Measurements from ENCODE around the gene SURF4. TPM values are rescaled to one million over a fixed set of nuclear protein-coding genes. Genes with fewer than 3 reads are reported as not detected.
A peak's percentile ranks its signal among the peaks of the same experiment; 100 is the strongest.

SURF4 gene
- total RNA-seq, 1 experiment from 2014 or later, result 171 TPM

DNA sequence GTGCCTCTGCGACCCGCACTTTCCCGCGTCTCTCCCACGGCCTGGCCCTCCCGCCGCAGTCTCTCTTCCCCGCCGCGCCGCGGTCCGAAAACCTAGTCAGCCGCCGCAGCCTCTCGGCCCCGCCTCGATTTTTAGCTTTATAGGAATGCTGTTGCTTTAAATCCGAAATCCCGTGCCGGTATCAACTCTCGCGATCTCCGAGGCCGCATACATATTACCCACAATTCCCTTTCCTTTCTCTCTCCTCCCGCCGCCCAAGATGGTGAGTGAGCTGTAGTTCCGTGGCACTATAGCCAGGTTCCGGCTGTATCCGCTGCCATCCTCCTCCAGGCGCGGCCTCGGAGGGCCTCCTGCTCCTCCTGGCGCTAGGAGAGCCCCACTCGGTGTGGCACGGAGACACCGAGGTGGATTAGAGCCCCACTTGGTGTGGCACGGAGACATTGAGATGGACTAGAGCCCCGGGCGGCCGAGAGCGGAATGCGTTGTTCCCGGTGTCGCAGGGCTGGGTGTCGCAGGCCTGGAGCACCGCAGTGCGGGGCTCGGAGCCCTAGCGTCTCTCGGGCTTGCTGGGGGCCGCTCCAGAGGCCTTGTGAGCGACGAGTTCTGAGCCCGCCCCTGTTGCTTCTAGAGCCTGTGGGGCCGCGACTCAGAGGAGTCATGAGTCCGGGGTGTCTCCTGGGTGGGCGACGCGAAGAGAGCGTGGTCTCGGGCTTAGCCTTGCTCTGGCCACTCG, 27.7 kb downstream of the SURF4 start, which contains the start of the genes MED22 and RPL7A:
Gene MED22 (minus strand): TSS at position 147 of the 733 bp plus-strand sequence. CDS start 1,469 bp downstream, outside the sequence.
Gene RPL7A (plus strand): TSS at position 234 of the 733 bp plus-strand sequence. CDS start 26 bp downstream, at position 260.
- Mint-ChIP-seq H3K4me1 (peaks cover 26% of the 10 kb centered on the region), H3K27me3 (ENCODE audit: low read depth) (no peaks in the 10 kb centered on the region; the same call in 1 of the 2 replicates), H3K36me3 (peaks cover 73% of the 10 kb centered on the region), H3K4me3 (peak within 1 kb of the TSS; percentile 99), H3K27ac (peak within 1 kb of the TSS; percentile 96), H3K9me3 (no peaks in the 10 kb centered on the region)
- peak; percentile 45 for ATAC-seq
- DNase-seq (ENCODE audit: low spot score), result peak; percentile 91
- ChIA-PET CTCF (interaction anchor here (1.0 to 2.3 kb wide), 6 partner anchors 9 to 162 kb away, joined by 3 to 8 read pairs (median 4); partner anchors contain the start of genes SURF1 and SURF2), POLR2A (interaction anchor here (0.6 to 2.0 kb wide), 8 partner anchors 9 to 131 kb away, joined by 3 to 10 read pairs (median 3); partner anchors contain the start of genes CACFD1, REXO4, SLC2A6 and SURF1)
- TF ChIP-seq GTF2I (CRISPR knock-in tag; conservative IDR thresholded peaks at IDR 0.05) (no peak), ZBTB21 (CRISPR knock-in tag; IDR thresholded peaks at IDR 0.05; ENCODE audit: borderline replicate concordance) (no peak), MYBL2 (CRISPR knock-in tag; IDR thresholded peaks at IDR 0.05) (peak; percentile 16), ATF1 (CRISPR knock-in tag; IDR thresholded peaks at IDR 0.05) (0 out of 2 replicates have a peak, but pooled peaks have one; percentile 45), RELA (CRISPR knock-in tag; IDR thresholded peaks at IDR 0.05; ENCODE audit: borderline replicate concordance) (no peak), NFYB (CRISPR knock-in tag; conservative IDR thresholded peaks at IDR 0.05; ENCODE audit: low read depth) (no peak), TEAD1 (CRISPR knock-in tag; IDR thresholded peaks at IDR 0.05) (peak; percentile 75; the same call in 1 of the 2 replicates), ZNF423 (CRISPR knock-in tag; IDR thresholded peaks at IDR 0.05) (no peak), SMAD3 (CRISPR knock-in tag; IDR thresholded peaks at IDR 0.05; ENCODE audit: borderline replicate concordance) (no peak), ZNF138 (CRISPR knock-in tag; conservative IDR thresholded peaks at IDR 0.05) (no peak), ZNF121 (CRISPR knock-in tag; IDR thresholded peaks at IDR 0.05) (no peak), FOXP1 (CRISPR knock-in tag; IDR thresholded peaks at IDR 0.05; ENCODE audit: borderline replicate concordance) (peak; percentile 58), FOXJ3 (CRISPR knock-in tag; IDR thresholded peaks at IDR 0.05; ENCODE audit: borderline replicate concordance) (no peak), GABPB1 (CRISPR knock-in tag; IDR thresholded peaks at IDR 0.05) (0 out of 2 replicates have a peak, but pooled peaks have one; percentile 64), JUN (CRISPR knock-in tag; IDR thresholded peaks at IDR 0.05) (peak; percentile 73; the same call in 1 of the 2 replicates), ZNF671 (CRISPR knock-in tag; IDR thresholded peaks at IDR 0.05) (peak; percentile 71; the same call in 1 of the 2 replicates), ZNF219 (CRISPR knock-in tag; IDR thresholded peaks at IDR 0.05; ENCODE audit: borderline replicate concordance) (no peak), ETV6 (CRISPR knock-in tag; IDR thresholded peaks at IDR 0.05) (peak; percentile 56; the same call in 1 of the 2 replicates), JAZF1 (CRISPR knock-in tag; IDR thresholded peaks at IDR 0.05) (no peak), ZNF232 (CRISPR knock-in tag; IDR thresholded peaks at IDR 0.05) (peak; percentile 28; the same call in 1 of the 2 replicates)
- TF ChIP-seq, protein P1, sequence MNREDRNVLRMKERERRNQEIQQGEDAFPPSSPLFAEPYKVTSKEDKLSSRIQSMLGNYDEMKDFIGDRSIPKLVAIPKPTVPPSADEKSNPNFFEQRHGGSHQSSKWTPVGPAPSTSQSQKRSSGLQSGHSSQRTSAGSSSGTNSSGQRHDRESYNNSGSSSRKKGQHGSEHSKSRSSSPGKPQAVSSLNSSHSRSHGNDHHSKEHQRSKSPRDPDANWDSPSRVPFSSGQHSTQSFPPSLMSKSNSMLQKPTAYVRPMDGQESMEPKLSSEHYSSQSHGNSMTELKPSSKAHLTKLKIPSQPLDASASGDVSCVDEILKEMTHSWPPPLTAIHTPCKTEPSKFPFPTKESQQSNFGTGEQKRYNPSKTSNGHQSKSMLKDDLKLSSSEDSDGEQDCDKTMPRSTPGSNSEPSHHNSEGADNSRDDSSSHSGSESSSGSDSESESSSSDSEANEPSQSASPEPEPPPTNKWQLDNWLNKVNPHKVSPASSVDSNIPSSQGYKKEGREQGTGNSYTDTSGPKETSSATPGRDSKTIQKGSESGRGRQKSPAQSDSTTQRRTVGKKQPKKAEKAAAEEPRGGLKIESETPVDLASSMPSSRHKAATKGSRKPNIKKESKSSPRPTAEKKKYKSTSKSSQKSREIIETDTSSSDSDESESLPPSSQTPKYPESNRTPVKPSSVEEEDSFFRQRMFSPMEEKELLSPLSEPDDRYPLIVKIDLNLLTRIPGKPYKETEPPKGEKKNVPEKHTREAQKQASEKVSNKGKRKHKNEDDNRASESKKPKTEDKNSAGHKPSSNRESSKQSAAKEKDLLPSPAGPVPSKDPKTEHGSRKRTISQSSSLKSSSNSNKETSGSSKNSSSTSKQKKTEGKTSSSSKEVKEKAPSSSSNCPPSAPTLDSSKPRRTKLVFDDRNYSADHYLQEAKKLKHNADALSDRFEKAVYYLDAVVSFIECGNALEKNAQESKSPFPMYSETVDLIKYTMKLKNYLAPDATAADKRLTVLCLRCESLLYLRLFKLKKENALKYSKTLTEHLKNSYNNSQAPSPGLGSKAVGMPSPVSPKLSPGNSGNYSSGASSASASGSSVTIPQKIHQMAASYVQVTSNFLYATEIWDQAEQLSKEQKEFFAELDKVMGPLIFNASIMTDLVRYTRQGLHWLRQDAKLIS (CRISPR knock-in tag; IDR thresholded peaks at IDR 0.05; ENCODE audit: borderline replicate concordance), result 0 out of 2 replicates have a peak, but pooled peaks have one; percentile 84
- TF ChIP-seq, protein P2, sequence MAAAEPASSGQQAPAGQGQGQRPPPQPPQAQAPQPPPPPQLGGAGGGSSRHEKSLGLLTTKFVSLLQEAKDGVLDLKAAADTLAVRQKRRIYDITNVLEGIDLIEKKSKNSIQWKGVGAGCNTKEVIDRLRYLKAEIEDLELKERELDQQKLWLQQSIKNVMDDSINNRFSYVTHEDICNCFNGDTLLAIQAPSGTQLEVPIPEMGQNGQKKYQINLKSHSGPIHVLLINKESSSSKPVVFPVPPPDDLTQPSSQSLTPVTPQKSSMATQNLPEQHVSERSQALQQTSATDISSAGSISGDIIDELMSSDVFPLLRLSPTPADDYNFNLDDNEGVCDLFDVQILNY (CRISPR knock-in tag; IDR thresholded peaks at IDR 0.05), result peak; percentile 77; the same call in 1 of the 2 replicates
- TF ChIP-seq, protein P3, sequence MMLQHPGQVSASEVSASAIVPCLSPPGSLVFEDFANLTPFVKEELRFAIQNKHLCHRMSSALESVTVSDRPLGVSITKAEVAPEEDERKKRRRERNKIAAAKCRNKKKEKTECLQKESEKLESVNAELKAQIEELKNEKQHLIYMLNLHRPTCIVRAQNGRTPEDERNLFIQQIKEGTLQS (CRISPR knock-in tag; conservative IDR thresholded peaks at IDR 0.05), result no peak
- TF ChIP-seq, protein P4, sequence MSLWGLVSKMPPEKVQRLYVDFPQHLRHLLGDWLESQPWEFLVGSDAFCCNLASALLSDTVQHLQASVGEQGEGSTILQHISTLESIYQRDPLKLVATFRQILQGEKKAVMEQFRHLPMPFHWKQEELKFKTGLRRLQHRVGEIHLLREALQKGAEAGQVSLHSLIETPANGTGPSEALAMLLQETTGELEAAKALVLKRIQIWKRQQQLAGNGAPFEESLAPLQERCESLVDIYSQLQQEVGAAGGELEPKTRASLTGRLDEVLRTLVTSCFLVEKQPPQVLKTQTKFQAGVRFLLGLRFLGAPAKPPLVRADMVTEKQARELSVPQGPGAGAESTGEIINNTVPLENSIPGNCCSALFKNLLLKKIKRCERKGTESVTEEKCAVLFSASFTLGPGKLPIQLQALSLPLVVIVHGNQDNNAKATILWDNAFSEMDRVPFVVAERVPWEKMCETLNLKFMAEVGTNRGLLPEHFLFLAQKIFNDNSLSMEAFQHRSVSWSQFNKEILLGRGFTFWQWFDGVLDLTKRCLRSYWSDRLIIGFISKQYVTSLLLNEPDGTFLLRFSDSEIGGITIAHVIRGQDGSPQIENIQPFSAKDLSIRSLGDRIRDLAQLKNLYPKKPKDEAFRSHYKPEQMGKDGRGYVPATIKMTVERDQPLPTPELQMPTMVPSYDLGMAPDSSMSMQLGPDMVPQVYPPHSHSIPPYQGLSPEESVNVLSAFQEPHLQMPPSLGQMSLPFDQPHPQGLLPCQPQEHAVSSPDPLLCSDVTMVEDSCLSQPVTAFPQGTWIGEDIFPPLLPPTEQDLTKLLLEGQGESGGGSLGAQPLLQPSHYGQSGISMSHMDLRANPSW (CRISPR knock-in tag; conservative IDR thresholded peaks at IDR 0.05; ENCODE audit: low read depth), result no peak
- TF ChIP-seq, protein P5, sequence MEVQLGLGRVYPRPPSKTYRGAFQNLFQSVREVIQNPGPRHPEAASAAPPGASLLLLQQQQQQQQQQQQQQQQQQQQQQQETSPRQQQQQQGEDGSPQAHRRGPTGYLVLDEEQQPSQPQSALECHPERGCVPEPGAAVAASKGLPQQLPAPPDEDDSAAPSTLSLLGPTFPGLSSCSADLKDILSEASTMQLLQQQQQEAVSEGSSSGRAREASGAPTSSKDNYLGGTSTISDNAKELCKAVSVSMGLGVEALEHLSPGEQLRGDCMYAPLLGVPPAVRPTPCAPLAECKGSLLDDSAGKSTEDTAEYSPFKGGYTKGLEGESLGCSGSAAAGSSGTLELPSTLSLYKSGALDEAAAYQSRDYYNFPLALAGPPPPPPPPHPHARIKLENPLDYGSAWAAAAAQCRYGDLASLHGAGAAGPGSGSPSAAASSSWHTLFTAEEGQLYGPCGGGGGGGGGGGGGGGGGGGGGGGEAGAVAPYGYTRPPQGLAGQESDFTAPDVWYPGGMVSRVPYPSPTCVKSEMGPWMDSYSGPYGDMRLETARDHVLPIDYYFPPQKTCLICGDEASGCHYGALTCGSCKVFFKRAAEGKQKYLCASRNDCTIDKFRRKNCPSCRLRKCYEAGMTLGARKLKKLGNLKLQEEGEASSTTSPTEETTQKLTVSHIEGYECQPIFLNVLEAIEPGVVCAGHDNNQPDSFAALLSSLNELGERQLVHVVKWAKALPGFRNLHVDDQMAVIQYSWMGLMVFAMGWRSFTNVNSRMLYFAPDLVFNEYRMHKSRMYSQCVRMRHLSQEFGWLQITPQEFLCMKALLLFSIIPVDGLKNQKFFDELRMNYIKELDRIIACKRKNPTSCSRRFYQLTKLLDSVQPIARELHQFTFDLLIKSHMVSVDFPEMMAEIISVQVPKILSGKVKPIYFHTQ (CRISPR knock-in tag; IDR thresholded peaks at IDR 0.05), result no peak; the same call in 1 of the 2 replicates
- TF ChIP-seq, protein P6, sequence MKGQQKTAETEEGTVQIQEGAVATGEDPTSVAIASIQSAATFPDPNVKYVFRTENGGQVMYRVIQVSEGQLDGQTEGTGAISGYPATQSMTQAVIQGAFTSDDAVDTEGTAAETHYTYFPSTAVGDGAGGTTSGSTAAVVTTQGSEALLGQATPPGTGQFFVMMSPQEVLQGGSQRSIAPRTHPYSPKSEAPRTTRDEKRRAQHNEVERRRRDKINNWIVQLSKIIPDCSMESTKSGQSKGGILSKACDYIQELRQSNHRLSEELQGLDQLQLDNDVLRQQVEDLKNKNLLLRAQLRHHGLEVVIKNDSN (CRISPR knock-in tag; IDR thresholded peaks at IDR 0.05), result no peak; the same call in 1 of the 2 replicates
